ENCODE measurements around the gene MXRA7. TPM values are rescaled to one million over a fixed set of nuclear protein-coding genes. Genes with fewer than 3 reads are reported as not detected.
A peak's percentile ranks its signal among the peaks of the same experiment; 100 is the strongest.

MXRA7 gene
- total and polyA plus RNA-seq, 9 donors, result 106 to 172 (median 130) TPM

DNA sequence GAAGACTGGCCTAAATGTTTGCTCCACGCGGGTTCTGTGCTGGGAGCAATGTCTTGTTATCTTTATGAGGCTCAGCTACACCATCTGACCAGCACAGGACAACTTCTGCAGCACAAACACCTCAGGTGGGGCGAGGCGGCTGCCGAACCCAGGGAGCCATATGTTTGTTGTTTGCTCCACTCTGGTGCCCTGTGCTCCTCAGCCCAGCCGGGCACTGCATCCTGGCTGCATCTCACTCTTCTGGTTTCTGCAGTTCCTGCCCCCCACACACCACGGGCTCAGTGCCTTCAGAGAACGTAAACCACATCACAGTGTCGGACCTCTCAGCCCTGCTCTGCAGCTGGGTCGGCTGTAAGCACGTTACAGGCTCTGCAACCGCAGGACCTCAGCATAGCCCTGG lies 32.4 kb downstream of the MXRA7 start:
- no peaks in the 10 kb centered on the region for H3K9me3 ChIP-seq (replicated peaks; ENCODE audit: control insufficient read depth, low read depth, low read length)
- peaks cover 26% of the 10 kb centered on the region for H3K4me1 ChIP-seq (ENCODE audit: control insufficient read depth, insufficient read depth, low read length)
- no peak overlapping the region for H3K4me3 ChIP-seq (ENCODE audit: low read length)
- 72% methylated on average over 10 of the region's 12 CpGs for WGBS (ENCODE audit: insufficient coverage)
- no peaks in the 10 kb centered on the region for H3K27me3 ChIP-seq (ENCODE audit: control insufficient read depth, insufficient read depth, low read length)
- H3K36me3 ChIP-seq (ENCODE audit: control insufficient read depth, insufficient read depth, low read length), result peaks cover 55% of the 10 kb centered on the region
- no peak overlapping the region for H3K27ac ChIP-seq (ENCODE audit: low read length)
- DNase-seq, result no peak

DNA sequence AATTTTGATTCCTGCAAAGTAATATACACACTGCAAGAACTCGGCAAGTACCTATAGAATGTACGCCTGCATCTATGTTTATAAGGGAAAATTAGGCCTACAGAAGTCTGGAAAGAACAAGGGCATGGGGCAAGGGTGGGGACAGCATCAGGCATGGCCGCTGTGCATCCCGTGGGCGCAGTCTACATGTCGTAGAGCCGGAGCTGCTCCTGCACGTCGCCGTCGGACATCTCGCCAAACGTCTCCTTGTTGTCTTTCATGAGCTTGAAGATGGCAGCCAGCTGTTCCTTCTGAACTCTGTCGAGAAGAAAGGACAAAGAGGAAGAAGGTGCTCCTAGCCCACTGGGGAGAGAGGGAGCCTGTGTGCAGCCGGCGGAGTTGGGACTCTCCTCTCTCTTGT lies 33.4 kb downstream of the MXRA7 start:
- Histone ChIP-seq H3K27ac (ENCODE audit: low read length) (no peak overlapping the region), H3K4me1 (ENCODE audit: control insufficient read depth, insufficient read depth, low read length) (peaks cover 18% of the 10 kb centered on the region), H3K9me3 (replicated peaks; ENCODE audit: control insufficient read depth, low read depth, low read length) (no peaks in the 10 kb centered on the region), H3K4me3 (ENCODE audit: low read length) (no peak overlapping the region), H3K27me3 (ENCODE audit: control insufficient read depth, insufficient read depth, low read length) (no peaks in the 10 kb centered on the region), H3K36me3 (ENCODE audit: control insufficient read depth, insufficient read depth, low read length) (peaks cover 46% of the 10 kb centered on the region)
- WGBS (ENCODE audit: insufficient coverage), result 91% methylated on average over 14 of the region's 16 CpGs
- DNase-seq, result no peak

DNA sequence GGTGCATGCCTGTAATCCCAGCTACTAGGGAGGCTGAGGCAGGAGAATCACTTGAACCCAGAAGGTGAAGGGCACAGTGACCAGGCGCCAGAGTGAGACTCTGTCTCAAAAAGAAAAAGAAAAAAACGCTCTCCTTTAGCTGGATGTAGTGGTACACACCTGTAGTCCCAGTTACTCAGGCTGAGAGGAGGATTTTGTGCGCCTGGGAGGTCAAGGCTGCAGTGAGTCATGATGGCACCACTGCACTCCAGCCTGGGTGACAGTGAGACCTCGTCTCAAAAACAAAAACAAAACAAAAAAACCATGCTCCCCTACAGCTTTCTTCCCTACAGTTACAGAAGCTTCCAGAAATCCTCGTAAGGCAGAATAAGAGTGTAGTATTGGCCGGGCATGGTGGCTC lies 34.1 kb downstream of the MXRA7 start:
- Histone ChIP-seq H3K4me1 (ENCODE audit: control insufficient read depth, insufficient read depth, low read length) (peaks cover 15% of the 10 kb centered on the region), H3K27ac (ENCODE audit: low read length) (no peak overlapping the region), H3K36me3 (ENCODE audit: control insufficient read depth, insufficient read depth, low read length) (peaks cover 43% of the 10 kb centered on the region), H3K4me3 (ENCODE audit: low read length) (no peak overlapping the region), H3K9me3 (replicated peaks; ENCODE audit: control insufficient read depth, low read depth, low read length) (no peaks in the 10 kb centered on the region), H3K27me3 (ENCODE audit: control insufficient read depth, insufficient read depth, low read length) (no peaks in the 10 kb centered on the region)
- WGBS (ENCODE audit: insufficient coverage), result 100% methylated on average over 2 of the region's 6 CpGs
- DNase-seq, result no peak

DNA sequence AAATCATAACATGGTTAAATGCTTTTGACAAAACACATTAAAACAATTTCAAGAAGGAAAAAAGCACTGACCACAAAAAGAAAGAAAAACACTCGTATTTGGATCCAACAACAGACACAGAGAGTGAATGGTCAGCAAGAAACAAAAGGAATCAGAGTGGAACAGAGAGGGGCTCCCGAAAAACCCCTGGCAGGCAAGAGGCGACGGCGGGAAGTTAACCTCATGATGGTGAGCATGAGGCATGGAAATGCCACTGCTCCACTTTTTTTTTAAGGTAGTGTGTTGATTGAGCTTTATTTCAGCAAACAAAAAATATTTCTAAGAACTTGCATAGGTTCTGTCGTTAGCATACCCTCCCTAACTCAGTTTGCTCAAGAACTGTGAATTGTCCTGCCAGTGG lies 35.1 kb downstream of the MXRA7 start:
- peaks cover 12% of the 10 kb centered on the region for H3K4me1 ChIP-seq (ENCODE audit: control insufficient read depth, insufficient read depth, low read length)
- H3K27me3 ChIP-seq (ENCODE audit: control insufficient read depth, insufficient read depth, low read length), result no peaks in the 10 kb centered on the region
- no peaks in the 10 kb centered on the region for H3K9me3 ChIP-seq (replicated peaks; ENCODE audit: control insufficient read depth, low read depth, low read length)
- H3K36me3 ChIP-seq (ENCODE audit: control insufficient read depth, insufficient read depth, low read length), result peaks cover 36% of the 10 kb centered on the region
- H3K4me3 ChIP-seq (ENCODE audit: low read length), result no peak overlapping the region
- no peak for DNase-seq
- WGBS (ENCODE audit: insufficient coverage), result no CpG with 5 or more reads among the region's 6 CpGs
- H3K27ac ChIP-seq (ENCODE audit: low read length), result no peak overlapping the region

DNA sequence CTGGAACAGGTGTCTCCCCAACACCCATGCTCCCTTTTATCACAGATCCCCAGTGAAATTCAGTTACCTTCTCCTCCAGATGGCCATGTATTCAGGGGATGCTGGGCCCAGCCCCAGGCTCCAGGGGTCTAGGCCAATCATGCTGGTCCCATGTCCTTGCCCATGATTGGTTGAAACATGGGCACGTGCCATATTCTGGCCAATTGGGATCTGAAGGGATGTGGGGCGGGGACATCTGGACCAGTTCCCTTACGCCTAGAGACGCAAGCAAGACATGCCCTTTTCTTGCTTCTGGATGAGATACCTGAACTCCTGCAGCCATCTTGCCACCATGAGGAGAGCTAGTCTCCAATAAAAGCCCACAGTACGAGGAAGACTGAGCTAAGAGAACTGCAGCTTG lies 36.2 kb downstream of the MXRA7 start:
- no peak overlapping the region for H3K4me3 ChIP-seq (ENCODE audit: low read length)
- H3K27me3 ChIP-seq (ENCODE audit: control insufficient read depth, insufficient read depth, low read length), result no peaks in the 10 kb centered on the region
- WGBS (ENCODE audit: insufficient coverage), result 98% methylated on average over 5 of the region's 5 CpGs
- H3K4me1 ChIP-seq (ENCODE audit: control insufficient read depth, insufficient read depth, low read length), result peaks cover 12% of the 10 kb centered on the region
- peaks cover 2% of the 10 kb centered on the region for H3K9me3 ChIP-seq (replicated peaks; ENCODE audit: control insufficient read depth, low read depth, low read length)
- DNase-seq, result no peak
- peaks cover 32% of the 10 kb centered on the region for H3K36me3 ChIP-seq (ENCODE audit: control insufficient read depth, insufficient read depth, low read length)
- H3K27ac ChIP-seq (ENCODE audit: low read length), result no peak overlapping the region

DNA sequence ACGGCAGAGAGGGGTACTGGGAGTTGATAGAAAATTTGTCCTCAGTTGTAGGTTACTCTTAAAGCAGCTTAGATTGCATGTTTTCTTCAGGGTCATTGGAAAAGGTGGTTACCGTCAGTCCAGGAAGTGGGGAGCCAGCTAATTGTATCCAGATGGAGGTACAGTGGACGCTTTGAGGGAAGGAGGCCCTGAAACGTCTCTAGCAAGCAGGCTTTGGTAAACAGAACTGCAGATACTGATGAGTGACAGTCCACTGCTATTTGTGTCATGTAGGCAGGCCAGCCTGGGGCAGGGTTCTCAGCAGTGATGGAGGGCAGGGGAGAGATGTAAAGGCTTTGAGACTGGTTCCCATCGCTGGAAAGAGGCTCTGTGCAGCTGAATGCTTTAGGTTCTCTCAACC lies 37.0 kb downstream of the MXRA7 start:
- Histone ChIP-seq H3K4me3 (ENCODE audit: low read length) (no peak overlapping the region), H3K9me3 (replicated peaks; ENCODE audit: control insufficient read depth, low read depth, low read length) (peaks cover 2% of the 10 kb centered on the region), H3K4me1 (ENCODE audit: control insufficient read depth, insufficient read depth, low read length) (peaks cover 12% of the 10 kb centered on the region), H3K36me3 (ENCODE audit: control insufficient read depth, insufficient read depth, low read length) (peaks cover 25% of the 10 kb centered on the region), H3K27me3 (ENCODE audit: control insufficient read depth, insufficient read depth, low read length) (no peaks in the 10 kb centered on the region), H3K27ac (ENCODE audit: low read length) (no peak overlapping the region)
- DNase-seq, result no peak
- WGBS (ENCODE audit: insufficient coverage), result 32% methylated on average over 4 of the region's 5 CpGs

DNA sequence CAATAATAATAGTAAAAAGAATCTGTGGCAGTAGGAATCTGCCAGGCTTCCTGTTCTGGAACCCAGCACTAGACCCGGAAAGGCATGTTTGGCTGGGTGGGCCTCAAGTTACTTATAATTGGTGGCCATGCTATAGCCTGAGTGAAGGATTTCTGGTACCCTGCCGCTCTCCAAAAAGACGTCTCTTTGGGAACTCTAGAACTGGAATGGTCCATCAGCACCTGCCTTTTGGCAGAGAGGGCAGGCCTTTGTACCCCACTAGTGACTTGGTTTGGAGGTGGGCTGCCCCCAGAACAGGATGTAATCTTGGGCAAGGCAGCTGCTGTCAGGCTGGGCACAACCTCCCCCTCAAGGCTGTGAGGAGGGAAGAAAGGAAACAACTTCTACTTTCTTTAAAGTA lies 37.9 kb downstream of the MXRA7 start:
- H3K9me3 ChIP-seq (replicated peaks; ENCODE audit: control insufficient read depth, low read depth, low read length), result peaks cover 2% of the 10 kb centered on the region
- peaks cover 2% of the 10 kb centered on the region for H3K27me3 ChIP-seq (ENCODE audit: control insufficient read depth, insufficient read depth, low read length)
- no peak overlapping the region for H3K27ac ChIP-seq (ENCODE audit: low read length)
- WGBS (ENCODE audit: insufficient coverage), result 93% methylated on average over 3 of the region's 3 CpGs
- no peak for DNase-seq
- peaks cover 17% of the 10 kb centered on the region for H3K36me3 ChIP-seq (ENCODE audit: control insufficient read depth, insufficient read depth, low read length)
- H3K4me3 ChIP-seq (ENCODE audit: low read length), result no peak overlapping the region
- H3K4me1 ChIP-seq (ENCODE audit: control insufficient read depth, insufficient read depth, low read length), result peaks cover 12% of the 10 kb centered on the region

DNA sequence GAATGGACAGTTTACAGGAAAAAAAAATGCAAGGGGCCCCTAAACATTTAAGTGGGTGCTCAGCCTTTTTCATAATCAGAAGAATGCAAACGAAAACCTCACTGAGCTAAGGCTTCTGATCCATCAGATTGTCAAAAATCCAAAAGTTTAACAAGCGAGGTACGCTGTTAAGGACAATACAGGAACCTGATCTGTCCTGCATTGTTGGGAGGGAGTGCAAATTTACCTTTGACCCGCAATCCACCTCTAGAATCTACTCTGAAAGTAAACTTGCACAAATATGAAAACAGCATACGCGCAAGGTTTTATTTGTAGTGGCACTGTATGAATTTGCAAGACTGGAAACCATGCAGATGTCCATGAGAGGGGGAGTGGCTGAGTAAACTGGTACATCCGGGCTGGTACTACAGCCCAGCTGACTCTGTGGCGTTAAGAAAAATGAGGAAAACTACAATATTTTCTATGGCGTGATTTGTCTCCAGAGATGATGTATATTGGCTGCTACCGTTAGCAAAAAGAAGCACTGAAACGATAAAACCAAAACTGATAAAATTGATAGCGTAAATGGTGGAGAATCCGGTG lies 38.4 kb downstream of the MXRA7 start:
- WGBS (ENCODE audit: insufficient coverage), result 85% methylated on average over 2 of the region's 13 CpGs
- Histone ChIP-seq H3K4me3 (ENCODE audit: low read length) (peak overlapping the region; percentile 87), H3K36me3 (ENCODE audit: control insufficient read depth, insufficient read depth, low read length) (peaks cover 12% of the 10 kb centered on the region), H3K27me3 (ENCODE audit: control insufficient read depth, insufficient read depth, low read length) (peaks cover 3% of the 10 kb centered on the region), H3K9me3 (replicated peaks; ENCODE audit: control insufficient read depth, low read depth, low read length) (peaks cover 2% of the 10 kb centered on the region), H3K27ac (ENCODE audit: low read length) (peak overlapping the region; percentile 89), H3K4me1 (ENCODE audit: control insufficient read depth, insufficient read depth, low read length) (peaks cover 12% of the 10 kb centered on the region)
- DNase-seq, result no peak

DNA sequence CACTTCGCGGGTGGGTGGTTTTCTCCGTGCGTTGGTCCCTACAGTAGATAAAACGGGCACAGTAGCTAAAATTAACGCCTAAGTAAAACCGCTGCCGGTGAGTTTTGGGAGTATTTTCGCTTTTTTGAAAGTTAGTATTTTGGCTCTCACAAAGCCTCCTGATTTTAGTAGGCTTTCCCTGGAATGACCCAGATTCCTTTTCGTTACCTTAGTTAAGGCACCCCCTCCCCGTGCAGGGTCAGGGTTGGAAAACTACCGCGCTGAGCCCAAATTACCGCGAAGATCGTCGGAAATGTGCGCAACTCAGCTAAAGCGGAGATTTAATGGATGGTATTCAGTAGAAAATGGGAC lies 38.9 kb downstream of the MXRA7 start:
- H3K9me3 ChIP-seq (replicated peaks; ENCODE audit: control insufficient read depth, low read depth, low read length), result peaks cover 2% of the 10 kb centered on the region
- H3K36me3 ChIP-seq (ENCODE audit: control insufficient read depth, insufficient read depth, low read length), result peaks cover 9% of the 10 kb centered on the region
- H3K4me1 ChIP-seq (ENCODE audit: control insufficient read depth, insufficient read depth, low read length), result peaks cover 12% of the 10 kb centered on the region
- DNase-seq, result no peak
- WGBS (ENCODE audit: insufficient coverage), result 0% methylated on average over 18 of the region's 19 CpGs
- peaks cover 3% of the 10 kb centered on the region for H3K27me3 ChIP-seq (ENCODE audit: control insufficient read depth, insufficient read depth, low read length)
- H3K4me3 ChIP-seq (ENCODE audit: low read length), result peak overlapping the region; percentile 87
- peak overlapping the region; percentile 89 for H3K27ac ChIP-seq (ENCODE audit: low read length)

DNA sequence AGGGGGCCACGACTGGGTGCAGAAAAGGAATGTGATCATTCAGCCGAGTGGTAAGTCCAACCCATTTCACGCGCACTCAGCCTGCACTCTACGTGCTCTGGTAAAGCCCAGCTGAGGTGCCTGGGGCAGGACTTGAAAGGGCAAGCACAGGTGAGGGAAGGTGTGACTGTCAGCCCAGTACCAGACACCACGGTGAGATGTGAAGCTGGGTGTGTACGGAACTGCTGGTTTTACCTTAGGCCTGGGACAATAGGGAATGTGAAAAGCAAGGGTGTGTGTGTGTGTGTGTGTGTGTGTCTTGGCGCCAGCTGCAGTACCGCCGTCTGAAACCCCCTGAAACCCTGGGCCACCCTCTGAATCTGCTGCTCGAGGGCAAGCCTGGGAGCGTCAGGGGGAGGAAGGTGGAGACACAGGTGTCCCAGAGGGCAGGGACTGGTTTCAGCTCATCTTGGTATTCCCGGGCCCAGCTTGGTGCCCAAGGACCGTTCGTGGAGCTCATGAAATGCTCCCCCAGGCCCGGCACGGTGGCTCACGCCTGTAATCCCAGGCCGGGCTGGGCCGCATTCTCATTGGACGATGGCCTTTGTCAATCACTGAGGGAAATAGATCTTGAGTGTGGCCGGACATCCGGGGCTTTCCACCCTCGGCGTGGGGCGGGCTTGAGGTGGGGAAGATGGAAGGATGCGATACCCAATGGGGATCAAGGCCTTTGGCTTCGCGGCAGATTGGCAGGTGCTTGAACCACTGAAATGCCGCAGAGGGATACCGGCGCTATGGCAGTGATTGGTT lies 39.4 kb downstream of the MXRA7 start:
- peaks cover 3% of the 10 kb centered on the region for H3K27me3 ChIP-seq (ENCODE audit: control insufficient read depth, insufficient read depth, low read length)
- H3K9me3 ChIP-seq (replicated peaks; ENCODE audit: control insufficient read depth, low read depth, low read length), result peaks cover 2% of the 10 kb centered on the region
- WGBS (ENCODE audit: insufficient coverage), result 13% methylated on average over 32 of the region's 32 CpGs
- peak; percentile 100 for DNase-seq
- peak overlapping the region; percentile 87 for H3K4me3 ChIP-seq (ENCODE audit: low read length)
- H3K36me3 ChIP-seq (ENCODE audit: control insufficient read depth, insufficient read depth, low read length), result peaks cover 5% of the 10 kb centered on the region
- H3K4me1 ChIP-seq (ENCODE audit: control insufficient read depth, insufficient read depth, low read length), result peaks cover 12% of the 10 kb centered on the region
- H3K27ac ChIP-seq (ENCODE audit: low read length), result peak overlapping the region; percentile 81

Measured in muscle of leg (tissue), 11 donors.